Epithelial cell of esophagus (primary cell): ENCODE data around the gene HPS6.
A peak's percentile ranks its signal among the peaks of the same experiment; 100 is the strongest.

Source experiments
- DNase-seq: peaks from one replicate; pipeline ENCODE4 v3.0.0; 2010; ENCODE audit warnings: low read depth
- H3K4me3 ChIP-seq: 2 replicates; pipeline ENCODE4 v1.5.1; 2011; ENCODE audit warnings: mild to moderate bottlenecking, low read length, control low read depth
- TF ChIP-seq, protein P1 (sequence below): IDR thresholded peaks from 2 replicates; pipeline ENCODE4 v1.5.1; 2011; ENCODE audit warnings: low read depth, mild to moderate bottlenecking, low read length, control low read depth, inconsistent platforms; ENCODE audit not compliant: insufficient read depth; ENCODE audit errors: missing control alignments

HPS6 gene

DNA sequence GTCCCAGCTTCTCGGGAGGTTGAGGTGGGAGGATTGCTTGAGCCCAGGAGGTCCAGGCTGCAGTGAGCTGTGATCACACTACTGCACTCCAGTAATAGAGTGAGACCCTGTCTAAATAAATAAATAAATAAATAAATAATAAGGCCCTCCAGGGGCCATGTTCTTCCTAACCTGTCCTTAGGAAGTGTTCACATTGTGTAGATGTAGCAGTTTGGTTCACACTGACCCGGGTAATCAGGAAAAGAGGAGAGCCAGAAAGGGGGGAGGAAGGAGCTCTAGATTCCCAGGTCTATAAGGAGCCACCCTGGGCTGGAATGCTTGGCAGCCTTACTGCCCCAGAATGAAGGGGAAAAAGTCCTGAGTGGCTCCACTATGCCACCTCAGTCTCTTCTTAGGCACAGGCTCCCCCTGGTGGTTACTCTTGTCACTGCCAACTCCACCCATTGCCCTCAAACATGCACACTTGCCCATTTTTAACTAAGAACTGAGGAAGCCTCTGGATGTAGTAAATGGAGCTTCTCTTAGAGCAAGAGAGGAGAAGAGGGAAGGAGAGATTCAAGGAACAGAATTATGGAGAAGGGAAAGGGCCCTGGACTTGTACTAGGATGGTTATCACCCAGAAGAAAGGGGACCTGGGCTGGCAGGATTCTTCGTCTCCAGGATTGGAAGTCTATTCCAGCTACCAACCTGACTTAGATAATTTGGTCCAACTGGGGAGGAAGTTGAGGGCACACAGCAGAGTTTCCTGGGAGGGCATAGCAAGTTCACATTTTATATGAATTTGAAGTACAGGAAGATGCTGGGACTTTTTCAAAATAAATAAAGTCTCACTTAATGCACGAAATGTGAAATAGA is 7.8 kb downstream of the HPS6 start:
- TF ChIP-seq, protein P1, sequence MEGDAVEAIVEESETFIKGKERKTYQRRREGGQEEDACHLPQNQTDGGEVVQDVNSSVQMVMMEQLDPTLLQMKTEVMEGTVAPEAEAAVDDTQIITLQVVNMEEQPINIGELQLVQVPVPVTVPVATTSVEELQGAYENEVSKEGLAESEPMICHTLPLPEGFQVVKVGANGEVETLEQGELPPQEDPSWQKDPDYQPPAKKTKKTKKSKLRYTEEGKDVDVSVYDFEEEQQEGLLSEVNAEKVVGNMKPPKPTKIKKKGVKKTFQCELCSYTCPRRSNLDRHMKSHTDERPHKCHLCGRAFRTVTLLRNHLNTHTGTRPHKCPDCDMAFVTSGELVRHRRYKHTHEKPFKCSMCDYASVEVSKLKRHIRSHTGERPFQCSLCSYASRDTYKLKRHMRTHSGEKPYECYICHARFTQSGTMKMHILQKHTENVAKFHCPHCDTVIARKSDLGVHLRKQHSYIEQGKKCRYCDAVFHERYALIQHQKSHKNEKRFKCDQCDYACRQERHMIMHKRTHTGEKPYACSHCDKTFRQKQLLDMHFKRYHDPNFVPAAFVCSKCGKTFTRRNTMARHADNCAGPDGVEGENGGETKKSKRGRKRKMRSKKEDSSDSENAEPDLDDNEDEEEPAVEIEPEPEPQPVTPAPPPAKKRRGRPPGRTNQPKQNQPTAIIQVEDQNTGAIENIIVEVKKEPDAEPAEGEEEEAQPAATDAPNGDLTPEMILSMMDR, result peak; percentile 97
- H3K4me3 ChIP-seq, result no peak overlapping the region
- DNase-seq, result peak; percentile 84

DNA sequence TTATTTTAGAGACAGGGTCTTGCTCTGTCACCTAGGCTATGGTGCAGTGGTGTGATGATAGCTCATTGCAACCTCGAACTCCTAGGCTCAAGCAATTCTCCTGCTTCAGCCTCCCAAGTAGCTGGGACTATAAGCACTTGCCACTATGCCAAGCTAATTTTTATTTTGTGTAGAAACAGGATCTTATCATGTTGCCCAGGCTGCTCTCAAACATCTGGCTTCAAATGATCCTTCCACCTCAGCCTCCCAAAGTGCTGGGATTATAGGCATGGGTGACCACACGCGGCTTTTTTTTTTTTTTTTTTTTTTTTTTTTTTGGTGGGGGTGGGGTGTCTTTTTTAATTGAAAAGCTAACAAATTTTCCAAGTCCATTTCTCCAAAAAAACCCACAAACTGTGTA is 18.4 kb downstream of the HPS6 start:
- TF ChIP-seq, protein P1, result no peak
- DNase-seq, result no peak
- no peak overlapping the region for H3K4me3 ChIP-seq

DNA sequence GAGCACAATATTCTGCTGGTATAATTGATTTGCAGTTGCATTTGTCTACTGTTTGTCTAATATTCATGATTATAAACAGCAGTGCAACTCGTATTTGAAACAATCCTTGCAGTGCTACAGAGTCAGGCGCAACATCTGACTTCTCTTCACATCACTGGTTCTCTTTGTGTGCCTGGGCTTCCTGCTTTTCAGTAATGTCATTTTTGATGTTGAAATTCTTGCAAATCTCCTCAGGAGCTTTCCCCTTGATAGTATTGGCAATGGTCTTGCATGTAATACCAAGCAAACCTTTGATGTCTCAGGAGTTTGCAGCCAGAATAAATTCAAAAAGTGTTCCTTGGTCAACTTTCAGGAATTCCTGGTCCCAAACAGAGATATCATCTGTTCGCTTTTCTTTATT is 20.2 kb downstream of the HPS6 start:
- H3K4me3 ChIP-seq, result no peak overlapping the region
- DNase-seq, result no peak
- TF ChIP-seq, protein P1, result no peak

DNA sequence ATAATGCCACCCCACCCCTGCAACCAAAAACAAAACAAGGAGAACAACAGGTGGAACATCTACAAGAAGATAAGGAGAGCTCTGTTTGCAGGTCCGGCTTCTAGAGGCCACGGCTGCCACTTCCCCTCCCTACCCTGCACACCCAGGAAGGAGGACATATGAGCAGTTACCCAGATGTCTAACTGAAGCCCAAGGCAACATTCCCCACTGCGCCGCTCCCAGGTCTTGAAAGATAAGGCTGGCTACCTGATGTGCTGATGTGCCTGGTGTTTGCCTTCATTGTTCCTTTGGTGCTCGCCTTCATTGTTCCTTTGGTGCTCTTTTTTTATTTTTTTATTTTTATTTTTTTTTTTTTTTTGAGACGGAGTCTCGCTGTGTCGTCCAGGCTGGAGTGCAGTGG is 21.0 kb downstream of the HPS6 start:
- no peak overlapping the region for H3K4me3 ChIP-seq
- DNase-seq, result no peak
- TF ChIP-seq, protein P1, result no peak

DNA sequence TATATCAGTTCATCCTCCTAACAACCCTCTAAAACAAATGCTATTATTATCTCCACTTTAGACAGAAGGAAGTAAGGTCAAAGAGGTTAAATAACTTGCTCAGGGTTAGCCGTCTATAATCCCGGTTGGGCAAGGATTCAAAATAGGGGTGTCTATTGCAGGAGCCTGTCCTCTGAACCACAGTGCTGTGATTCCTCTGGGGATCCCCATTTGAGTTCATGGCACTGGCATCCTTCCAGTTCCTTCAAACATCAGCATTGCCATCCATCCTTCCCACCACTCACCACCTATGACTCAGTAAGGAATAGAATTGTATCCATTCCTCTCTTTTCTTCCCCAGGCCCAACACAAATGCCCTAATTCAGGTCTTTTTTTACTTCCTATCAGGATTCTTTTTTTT is 25.6 kb downstream of the HPS6 start:
- TF ChIP-seq, protein P1, result no peak
- peak; percentile 43 for DNase-seq
- no peak overlapping the region for H3K4me3 ChIP-seq

DNA sequence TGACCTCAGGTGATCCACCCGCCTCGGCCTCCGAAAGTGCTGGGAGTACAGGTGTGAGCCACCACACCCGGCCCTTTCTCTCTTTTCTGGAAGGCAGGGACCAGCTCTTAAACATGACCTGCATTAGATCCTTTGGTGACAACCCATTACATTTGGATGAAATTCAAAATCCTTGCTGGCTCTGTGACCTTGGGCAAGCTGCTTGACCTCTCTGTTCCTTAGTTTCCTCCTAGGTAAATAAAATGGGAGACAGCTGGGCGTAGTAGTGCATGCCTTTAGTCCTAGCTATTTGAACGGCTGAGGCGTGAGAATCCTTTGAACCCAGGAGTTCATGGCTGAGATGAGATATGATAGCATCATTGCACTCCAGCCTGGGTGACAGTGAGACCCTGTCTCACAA is 31.3 kb downstream of the HPS6 start:
- no peak overlapping the region for H3K4me3 ChIP-seq
- TF ChIP-seq, protein P1, result no peak
- no peak for DNase-seq

DNA sequence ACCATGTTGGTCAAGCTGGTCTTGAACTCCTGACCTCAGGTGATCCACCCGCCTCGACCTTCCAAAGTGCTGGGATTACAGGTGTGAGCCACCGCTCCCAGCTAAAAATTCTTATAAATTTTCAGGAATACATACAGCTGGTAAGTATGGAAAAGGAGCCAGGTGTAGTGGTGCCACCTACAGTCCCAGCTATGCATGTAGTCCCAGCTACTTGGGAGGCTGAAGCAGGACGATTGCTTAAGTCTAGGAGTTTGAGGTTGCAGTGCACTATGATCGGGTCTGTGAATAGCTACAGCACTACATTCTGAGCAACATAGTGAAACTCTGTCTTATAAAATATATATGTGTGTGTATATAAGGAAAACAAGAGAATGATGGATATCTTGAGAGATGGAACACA is 36.0 kb downstream of the HPS6 start:
- H3K4me3 ChIP-seq, result no peak overlapping the region
- DNase-seq, result peak; percentile 43
- TF ChIP-seq, protein P1, result peak; percentile 40
